DOHH2 (cell line): ENCODE data around the gene CLTCL1.
"Not testable (repeated sequence)": the region's sequence is repeated elsewhere in the genome, so short reads cannot be mapped to it uniquely, and the experiment has no call there.

Source experiments
- H3F3A ChIP-seq: fragments of 200-600 bp; sonication (generic), shearing (Covaris generic); 2 replicates; pipeline ENCODE4 v1.6.0; 2016; ENCODE audit warnings: antibody characterized with exemption, mild to moderate bottlenecking; ENCODE audit not compliant: control insufficient read depth, insufficient read depth
- H3K27ac ChIP-seq: fragments of 200-600 bp; sonication (generic); 2 replicates; pipeline ENCODE4 v1.5.1; 2014; ENCODE audit warnings: low read depth, mild to moderate bottlenecking, low read length, moderate library complexity
- H3K27me3 ChIP-seq: fragments of 200-600 bp; sonication (generic); 2 replicates; pipeline ENCODE4 v1.6.1; 2014; ENCODE audit warnings: mild to moderate bottlenecking, low read length, mixed read lengths; ENCODE audit not compliant: control insufficient read depth
- H3K36me3 ChIP-seq: fragments of 200-600 bp; sonication (generic); 2 replicates; pipeline ENCODE4 v1.6.1; 2014; ENCODE audit warnings: mild to moderate bottlenecking, low read length, moderate library complexity, mixed read lengths; ENCODE audit not compliant: control insufficient read depth
- H3K4me1 ChIP-seq: fragments of 200-600 bp; sonication (generic); 2 replicates; pipeline ENCODE4 v1.6.1; 2014; ENCODE audit warnings: mild to moderate bottlenecking, low read length, mixed read lengths; ENCODE audit not compliant: control insufficient read depth
- H3K4me2 ChIP-seq: fragments of 200-600 bp; sonication (generic); 2 replicates; pipeline ENCODE4 v1.6.0; 2014; ENCODE audit warnings: mild to moderate bottlenecking, low read length, moderate library complexity
- H3K4me3 ChIP-seq: fragments of 200-600 bp; sonication (generic); 2 replicates; pipeline ENCODE4 v1.5.1; 2014; ENCODE audit warnings: mild to moderate bottlenecking, low read length, mixed read lengths
- H3K79me2 ChIP-seq: fragments of 200-600 bp; sonication (generic); 2 replicates; pipeline ENCODE4 v1.6.1; 2014; ENCODE audit warnings: mild to moderate bottlenecking, low read length, mixed read lengths; ENCODE audit not compliant: control insufficient read depth
- H3K9me2 ChIP-seq: fragments of 200-600 bp; sonication (generic); replicated peaks from 2 replicates; pipeline ENCODE4 v1.6.1; 2014; ENCODE audit warnings: mild to moderate bottlenecking, low read length, mixed read lengths; ENCODE audit not compliant: control insufficient read depth
- H3K9me3 ChIP-seq: fragments of 200-600 bp; sonication (generic); 2 replicates; pipeline ENCODE4 v1.6.1; 2014; ENCODE audit warnings: antibody characterized with exemption, low read length, mixed read lengths; ENCODE audit not compliant: control insufficient read depth, insufficient read depth
- H4K20me1 ChIP-seq: fragments of 200-600 bp; sonication (generic); 2 replicates; pipeline ENCODE4 v1.6.0; 2014; ENCODE audit warnings: low read depth, mild to moderate bottlenecking, antibody characterized with exemption, low read length, moderate library complexity; ENCODE audit not compliant: control insufficient read depth, insufficient read depth
- EZH2phosphoT487 ChIP-seq: fragments of 200-600 bp; sonication (generic); IDR thresholded peaks from 2 replicates; pipeline ENCODE4 v1.6.1; 2017; ENCODE audit warnings: borderline replicate concordance, mild to moderate bottlenecking, antibody characterized with exemption, low read length, moderate library complexity, mixed read lengths
- TF ChIP-seq, protein P1 (sequence below): fragments of 200-600 bp; sonication (generic); IDR thresholded peaks from one replicate; pipeline ENCODE4 v1.5.1; 2014; ENCODE audit warnings: antibody characterized with exemption, mild to moderate bottlenecking, low read depth, low read length; ENCODE audit not compliant: poor library complexity, severe bottlenecking

Gene CLTCL1

DNA sequence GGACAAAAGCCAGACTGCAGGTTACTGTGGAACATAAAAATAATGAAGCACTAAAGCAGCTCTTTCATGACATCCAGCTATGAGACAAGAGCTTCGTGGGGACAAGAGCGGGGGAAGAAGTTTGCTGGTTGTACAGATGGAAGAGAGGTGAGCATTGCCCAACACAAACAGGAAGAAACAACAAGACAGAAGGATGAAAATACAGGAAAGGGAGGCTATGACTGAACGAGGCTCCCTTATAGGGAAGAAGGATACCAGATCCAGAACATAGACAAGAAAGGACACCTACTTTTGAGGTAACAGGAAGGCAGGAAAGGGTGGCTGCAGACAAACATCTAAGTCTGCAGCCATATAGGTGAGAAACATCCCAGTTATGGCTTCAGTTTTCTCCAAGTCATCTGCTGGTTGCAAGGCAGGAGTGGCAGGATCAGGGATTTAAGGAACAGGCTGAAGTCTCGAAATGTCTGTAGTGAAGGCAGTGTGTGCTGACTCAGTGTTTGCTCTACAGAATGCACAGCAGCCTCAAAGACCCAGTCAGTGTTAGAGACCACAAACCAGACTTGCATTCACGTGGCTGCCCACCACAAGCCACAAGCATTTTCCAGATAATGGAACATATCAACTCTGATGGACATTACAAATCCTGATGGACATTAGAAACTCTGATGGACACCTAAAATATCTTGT lies 1.9 kb downstream of the CLTCL1 start:
- no peaks in the 10 kb centered on the region for H4K20me1 ChIP-seq
- no peak overlapping the region for H3K4me3 ChIP-seq
- no peaks in the 10 kb centered on the region for H3K9me2 ChIP-seq
- peaks cover 19% of the 10 kb centered on the region for H3K4me1 ChIP-seq
- H3K36me3 ChIP-seq = no peaks in the 10 kb centered on the region
- no peak overlapping the region for H3K4me2 ChIP-seq
- no peak overlapping the region for H3K27ac ChIP-seq
- peaks cover 51% of the 10 kb centered on the region for H3K27me3 ChIP-seq
- H3K9me3 ChIP-seq = no peaks in the 10 kb centered on the region
- H3F3A ChIP-seq = no peaks in the 10 kb centered on the region
- H3K79me2 ChIP-seq = peaks cover 10% of the 10 kb centered on the region
- no peak for TF ChIP-seq EZH2phosphoT487
- TF ChIP-seq, protein P1, sequence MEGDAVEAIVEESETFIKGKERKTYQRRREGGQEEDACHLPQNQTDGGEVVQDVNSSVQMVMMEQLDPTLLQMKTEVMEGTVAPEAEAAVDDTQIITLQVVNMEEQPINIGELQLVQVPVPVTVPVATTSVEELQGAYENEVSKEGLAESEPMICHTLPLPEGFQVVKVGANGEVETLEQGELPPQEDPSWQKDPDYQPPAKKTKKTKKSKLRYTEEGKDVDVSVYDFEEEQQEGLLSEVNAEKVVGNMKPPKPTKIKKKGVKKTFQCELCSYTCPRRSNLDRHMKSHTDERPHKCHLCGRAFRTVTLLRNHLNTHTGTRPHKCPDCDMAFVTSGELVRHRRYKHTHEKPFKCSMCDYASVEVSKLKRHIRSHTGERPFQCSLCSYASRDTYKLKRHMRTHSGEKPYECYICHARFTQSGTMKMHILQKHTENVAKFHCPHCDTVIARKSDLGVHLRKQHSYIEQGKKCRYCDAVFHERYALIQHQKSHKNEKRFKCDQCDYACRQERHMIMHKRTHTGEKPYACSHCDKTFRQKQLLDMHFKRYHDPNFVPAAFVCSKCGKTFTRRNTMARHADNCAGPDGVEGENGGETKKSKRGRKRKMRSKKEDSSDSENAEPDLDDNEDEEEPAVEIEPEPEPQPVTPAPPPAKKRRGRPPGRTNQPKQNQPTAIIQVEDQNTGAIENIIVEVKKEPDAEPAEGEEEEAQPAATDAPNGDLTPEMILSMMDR = no peak

DNA sequence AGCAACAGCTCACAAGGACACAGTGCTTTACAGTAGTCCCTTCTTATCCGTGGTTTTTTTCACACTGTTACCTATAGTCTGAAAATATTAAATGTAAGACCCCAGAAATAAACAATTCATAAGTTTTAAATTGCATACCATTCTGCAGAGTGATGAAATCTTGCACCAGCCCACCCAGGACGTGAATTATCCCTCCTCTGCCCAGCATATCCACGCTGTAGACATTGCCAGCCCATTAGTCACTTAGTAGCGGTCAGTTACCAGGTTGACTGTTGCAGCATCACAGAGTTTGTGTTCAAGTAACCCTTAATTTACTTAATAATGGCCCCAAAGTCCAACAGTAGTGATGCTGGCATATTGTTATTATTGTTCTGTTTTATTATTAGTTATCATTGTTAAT lies 3.6 kb downstream of the CLTCL1 start:
- H3K27ac ChIP-seq = no peak overlapping the region
- no peak overlapping the region for H3K4me2 ChIP-seq
- no peak for TF ChIP-seq EZH2phosphoT487
- H3K9me3 ChIP-seq = no peaks in the 10 kb centered on the region
- H3K79me2 ChIP-seq = peaks cover 10% of the 10 kb centered on the region
- no peaks in the 10 kb centered on the region for H3K36me3 ChIP-seq
- no peaks in the 10 kb centered on the region for H4K20me1 ChIP-seq
- H3K27me3 ChIP-seq = peaks cover 51% of the 10 kb centered on the region
- H3K9me2 ChIP-seq = no peaks in the 10 kb centered on the region
- no peaks in the 10 kb centered on the region for H3F3A ChIP-seq
- H3K4me3 ChIP-seq = no peak overlapping the region
- peaks cover 15% of the 10 kb centered on the region for H3K4me1 ChIP-seq

DNA sequence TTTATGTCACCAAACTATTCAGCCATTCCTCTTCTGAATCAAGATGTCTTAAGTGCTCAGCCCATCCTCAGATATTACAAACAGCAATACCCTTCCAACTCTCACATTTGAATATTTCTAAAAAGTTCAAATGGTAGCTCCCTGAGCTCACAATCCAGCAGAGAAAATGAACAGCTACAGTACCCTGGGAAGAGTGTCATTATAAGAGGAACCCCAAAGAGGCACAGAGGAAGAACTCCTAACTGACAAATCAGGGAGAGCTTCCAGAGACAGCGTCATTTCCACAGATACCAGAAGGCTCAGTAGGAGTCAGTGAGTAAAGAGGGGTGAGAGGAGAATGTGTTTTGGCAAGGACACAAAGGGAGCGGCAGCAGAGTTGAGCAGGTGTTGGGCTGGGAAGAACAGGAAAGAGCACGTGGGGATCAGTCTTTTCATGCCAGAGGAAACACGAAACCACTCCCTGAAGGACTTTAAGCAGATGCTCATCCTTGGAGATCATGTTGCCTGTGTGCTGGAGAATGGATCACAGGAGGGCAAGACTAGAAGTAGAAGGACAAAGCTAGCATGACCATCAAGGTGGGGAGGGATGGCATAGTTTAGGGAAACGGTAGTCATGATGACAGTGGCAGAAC lies 4.3 kb downstream of the CLTCL1 start:
- Histone ChIP-seq H3K79me2 (peaks cover 3% of the 10 kb centered on the region), H3F3A (no peaks in the 10 kb centered on the region), H3K4me2 (no peak overlapping the region), H3K27ac (no peak overlapping the region), H3K4me3 (no peak overlapping the region), H3K36me3 (no peaks in the 10 kb centered on the region), H4K20me1 (no peaks in the 10 kb centered on the region), H3K9me2 (no peaks in the 10 kb centered on the region), H3K4me1 (peaks cover 8% of the 10 kb centered on the region), H3K27me3 (peaks cover 51% of the 10 kb centered on the region), H3K9me3 (no peaks in the 10 kb centered on the region)
- TF ChIP-seq, protein P1 = no peak
- TF ChIP-seq EZH2phosphoT487 = no peak

DNA sequence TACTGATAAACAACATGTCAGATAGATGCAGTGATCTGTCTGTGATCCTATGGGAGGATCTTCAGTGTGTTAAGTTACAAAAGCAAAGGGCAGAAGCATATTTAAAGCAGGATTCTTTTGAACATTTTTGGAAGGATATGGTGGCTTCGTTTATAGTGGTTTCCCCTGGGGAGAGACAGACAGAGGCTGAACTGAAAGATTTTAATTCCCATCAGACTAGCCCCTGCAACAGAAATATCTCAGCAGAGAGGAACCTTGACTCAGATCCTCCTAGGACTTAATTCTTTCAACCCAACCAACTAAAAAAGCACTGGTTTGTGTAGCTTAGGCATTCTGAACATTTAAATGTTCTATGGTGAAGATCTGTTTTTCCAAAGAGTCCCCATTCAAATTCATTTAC lies 5.7 kb downstream of the CLTCL1 start:
- Histone ChIP-seq H3K4me3 (no peak overlapping the region), H3K9me3 (no peaks in the 10 kb centered on the region), H3K79me2 (no peaks in the 10 kb centered on the region), H3K4me2 (no peak overlapping the region), H3K27me3 (peaks cover 45% of the 10 kb centered on the region), H3F3A (no peaks in the 10 kb centered on the region), H4K20me1 (no peaks in the 10 kb centered on the region), H3K9me2 (no peaks in the 10 kb centered on the region), H3K36me3 (no peaks in the 10 kb centered on the region), H3K4me1 (no peaks in the 10 kb centered on the region), H3K27ac (no peak overlapping the region)
- TF ChIP-seq EZH2phosphoT487 = no peak
- TF ChIP-seq, protein P1 = no peak

DNA sequence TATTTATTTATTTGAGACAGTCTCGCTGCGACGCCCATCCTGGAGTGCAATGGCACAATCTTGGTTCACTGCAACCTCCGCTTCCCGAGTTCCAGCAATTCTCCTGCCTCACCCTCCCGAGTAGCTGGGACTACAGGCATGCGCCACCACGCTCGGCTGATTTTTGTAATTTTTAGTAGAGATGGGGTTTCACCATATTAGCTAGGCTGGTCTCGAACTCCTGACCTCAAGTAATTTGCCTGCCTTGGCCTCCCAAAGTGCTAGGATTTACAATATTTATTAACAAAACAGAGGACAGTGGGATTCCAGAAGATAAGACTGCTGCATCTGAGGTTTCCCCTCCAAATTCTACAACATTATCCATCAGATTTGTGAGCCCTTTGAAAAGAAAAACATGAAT lies 12.4 kb downstream of the CLTCL1 start:
- not testable (repeated sequence) for H3K79me2 ChIP-seq, H4K20me1 ChIP-seq, H3K27ac ChIP-seq, H3K4me3 ChIP-seq, H3F3A ChIP-seq, H3K27me3 ChIP-seq, H3K9me2 ChIP-seq, H3K4me2 ChIP-seq, H3K9me3 ChIP-seq, H3K36me3 ChIP-seq, H3K4me1 ChIP-seq
